ENCODE results near the gene VWA3A. TPM values are rescaled to one million over a fixed set of nuclear protein-coding genes. Genes with fewer than 3 reads are reported as not detected.
"Not testable (repeated sequence)": the region's sequence is repeated elsewhere in the genome, so short reads cannot be mapped to it uniquely, and the experiment has no call there.

The VWA3A gene
- total RNA-seq, 2 experiments from 2014 or later: not detected

- POLR2A ChIA-PET: interaction anchor here (0.7 kb wide), 1 partner anchor 46 kb away, joined by 4 read pairs; no protein-coding TSS in a partner anchor
- intact Hi-C loops (cut with micrococcal nuclease; ENCODE audit: unreplicated experiment): no loop called here
Observed at GRCh38 chr16:22124583-22125284, 32.4 kb downstream of the VWA3A start.

GRCh38 chr16:22126037-22126558 is 33.8 kb downstream of the VWA3A start:
- H3K4me1 ChIP-seq (ENCODE audit: insufficient read depth, low read length, poor library complexity, severe bottlenecking): no peaks in the 10 kb centered on the region
- BruUV-seq (replicated peaks): no TSS peak
- no peaks in the 10 kb centered on the region for H3K36me3 ChIP-seq (ENCODE audit: insufficient read depth, low read length)
- intact Hi-C loops (cut with micrococcal nuclease; ENCODE audit: unreplicated experiment): no loop called here
- H3K79me2 ChIP-seq (ENCODE audit: insufficient read depth, low read depth, low read length): no peaks in the 10 kb centered on the region
- no peak overlapping the region for H3K4me2 ChIP-seq (ENCODE audit: low read length)
- DNase-seq (ENCODE audit: low spot score): no peak
- H3K4me3 ChIP-seq (ENCODE audit: low read depth, low read length, poor library complexity, severe bottlenecking): no peak overlapping the region
- CTCF ChIA-PET (ENCODE audit: unreplicated experiment): no interaction called here
- no peaks in the 10 kb centered on the region for H3K9me3 ChIP-seq (ENCODE audit: low read length)
- no peaks in the 10 kb centered on the region for H4K20me1 ChIP-seq (ENCODE audit: insufficient read depth, low read length)
- TF ChIP-seq CTCF (conservative IDR thresholded peaks at IDR 0.05; ENCODE audit: low read length): no peak
- no peak for TF ChIP-seq EZH2phosphoT487 (IDR thresholded peaks at IDR 0.05; ENCODE audit: borderline replicate concordance, low read depth, low read length)
- no peak overlapping the region for H3K27ac ChIP-seq (ENCODE audit: low read depth, low read length, poor library complexity, severe bottlenecking)
- H2AFZ ChIP-seq (ENCODE audit: low read length): no peak overlapping the region
- POLR2A ChIA-PET: no interaction called here
- no peaks in the 10 kb centered on the region for H3K9me2 ChIP-seq (ENCODE audit: insufficient read depth, low read length)

More at GRCh38 chr16:22124583-22125284, 32.4 kb downstream of the VWA3A start:
- Histone ChIP-seq H3K4me1 (ENCODE audit: insufficient read depth, low read length, poor library complexity, severe bottlenecking) (no peaks in the 10 kb centered on the region), H3K4me3 (ENCODE audit: low read depth, low read length, poor library complexity, severe bottlenecking) (no peak overlapping the region), H4K20me1 (ENCODE audit: insufficient read depth, low read length) (no peaks in the 10 kb centered on the region), H3K79me2 (ENCODE audit: insufficient read depth, low read depth, low read length) (no peaks in the 10 kb centered on the region), H3K27ac (ENCODE audit: low read depth, low read length, poor library complexity, severe bottlenecking) (no peak overlapping the region), H2AFZ (ENCODE audit: low read length) (no peak overlapping the region), H3K36me3 (ENCODE audit: insufficient read depth, low read length) (no peaks in the 10 kb centered on the region), H3K9me2 (ENCODE audit: insufficient read depth, low read length) (no peaks in the 10 kb centered on the region), H3K4me2 (ENCODE audit: low read length) (no peak overlapping the region), H3K9me3 (ENCODE audit: low read length) (no peaks in the 10 kb centered on the region)
- CTCF ChIA-PET (ENCODE audit: unreplicated experiment): no interaction called here
- TF ChIP-seq CTCF (conservative IDR thresholded peaks at IDR 0.05; ENCODE audit: low read length) (no peak), EZH2phosphoT487 (IDR thresholded peaks at IDR 0.05; ENCODE audit: borderline replicate concordance, low read depth, low read length) (no peak)
- BruUV-seq (replicated peaks): no TSS peak
- no peak for DNase-seq (ENCODE audit: low spot score)

GRCh38 chr16:22128537-22128936 is 36.2 kb downstream of the VWA3A start:
- H3K9me2 ChIP-seq (ENCODE audit: insufficient read depth, low read length); H3K36me3 ChIP-seq (ENCODE audit: insufficient read depth, low read length); H3K27ac ChIP-seq (ENCODE audit: low read depth, low read length, poor library complexity, severe bottlenecking); H3K79me2 ChIP-seq (ENCODE audit: insufficient read depth, low read depth, low read length); BruUV-seq (replicated peaks); POLR2A ChIA-PET; H3K4me2 ChIP-seq (ENCODE audit: low read length); DNase-seq (ENCODE audit: low spot score); intact Hi-C loops (cut with micrococcal nuclease; ENCODE audit: unreplicated experiment); H3K9me3 ChIP-seq (ENCODE audit: low read length); CTCF ChIA-PET (ENCODE audit: unreplicated experiment); H4K20me1 ChIP-seq (ENCODE audit: insufficient read depth, low read length); H2AFZ ChIP-seq (ENCODE audit: low read length); H3K4me3 ChIP-seq (ENCODE audit: low read depth, low read length, poor library complexity, severe bottlenecking); H3K4me1 ChIP-seq (ENCODE audit: insufficient read depth, low read length, poor library complexity, severe bottlenecking): not testable (repeated sequence)
